WTC11 (cell line): ENCODE results near the gene EFCAB8. TPM values are rescaled to one million over a fixed set of nuclear protein-coding genes. Genes with fewer than 3 reads are reported as not detected.

Source experiments
- ATAC-seq: fragments of 200-7000 bp; cut with Tn5 transposase; 2 replicates; pipeline ENCODE4 v1.10.0; 2021; ENCODE audit warnings: mild to moderate bottlenecking, moderate library complexity
- CTCF ChIA-PET: fragments of 300-600 bp; sonication (Branson Sonifier 250); formaldehyde crosslinking; loops from one replicate; lab custom pipeline; 2021; ENCODE audit warnings: antibody characterized with exemption; lab: Charles Lee
- POLR2A ChIA-PET: fragments of 350-600 bp; sonication (Branson Sonifier 250); formaldehyde crosslinking; loops from one replicate; lab custom pipeline; 2021; ENCODE audit warnings: antibody characterized with exemption; lab: Charles Lee
- DNase-seq: peaks from one replicate; pipeline ENCODE4 v3.0.0; 2021; ENCODE audit warnings: low spot score
- H3K27ac Mint-ChIP-seq: 2 replicates; pipeline ENCODE4 v1.8.0; 2021; ENCODE audit warnings: mixed read lengths
- H3K27me3 Mint-ChIP-seq: 2 replicates; pipeline ENCODE4 v1.8.0; 2021; ENCODE audit warnings: low read depth, mild to moderate bottlenecking, moderate library complexity, mixed read lengths
- H3K36me3 Mint-ChIP-seq: 2 replicates; pipeline ENCODE4 v1.8.0; 2021; ENCODE audit warnings: mixed read lengths
- H3K4me1 Mint-ChIP-seq: 2 replicates; pipeline ENCODE4 v1.8.0; 2022; ENCODE audit warnings: mixed read lengths
- H3K4me3 Mint-ChIP-seq: 2 replicates; pipeline ENCODE4 v1.8.0; 2021; ENCODE audit warnings: mild to moderate bottlenecking, moderate library complexity, mixed read lengths
- H3K9me3 Mint-ChIP-seq: 2 replicates; pipeline ENCODE4 v1.8.0; 2021; ENCODE audit warnings: mixed read lengths
- AFF4 ChIP-seq: sonication (generic); formaldehyde crosslinking; IDR thresholded peaks from 2 replicates; pipeline ENCODE4 v1.8.1; 2023; ENCODE audit warnings: mild to moderate bottlenecking, missing genetic modification reagents, borderline replicate concordance
- ATF1 ChIP-seq: sonication (generic); formaldehyde crosslinking; IDR thresholded peaks from 2 replicates; pipeline ENCODE4 v1.8.1; 2023; ENCODE audit warnings: mild to moderate bottlenecking, moderate library complexity, missing genetic modification reagents
- ELF4 ChIP-seq: sonication (generic); formaldehyde crosslinking; IDR thresholded peaks from 2 replicates; pipeline ENCODE4 v1.8.1; 2022; ENCODE audit warnings: low read depth, mild to moderate bottlenecking, moderate library complexity, missing genetic modification reagents
- EMX1 ChIP-seq: fragments of 250-450 bp; sonication (Bioruptor Pico); IDR thresholded peaks from 2 replicates; pipeline ENCODE4 v1.8.0; 2021; ENCODE audit warnings: mild to moderate bottlenecking
- ESRRA ChIP-seq: sonication (generic); formaldehyde crosslinking; IDR thresholded peaks from 2 replicates; pipeline ENCODE4 v1.8.1; 2022; ENCODE audit warnings: mild to moderate bottlenecking, missing genetic modification reagents, borderline replicate concordance
- FOXK1 ChIP-seq: sonication (generic); formaldehyde crosslinking; IDR thresholded peaks from 2 replicates; pipeline ENCODE4 v1.8.0; 2022; ENCODE audit warnings: mild to moderate bottlenecking, moderate library complexity, missing genetic modification reagents
- FOXP1 ChIP-seq: sonication (generic); formaldehyde crosslinking; IDR thresholded peaks from 2 replicates; pipeline ENCODE4 v1.8.0; 2022; ENCODE audit warnings: missing genetic modification reagents, mild to moderate bottlenecking, moderate library complexity, borderline replicate concordance
- HMGA2 ChIP-seq: fragments of 250-450 bp; sonication (Bioruptor Pico); IDR thresholded peaks from 2 replicates; pipeline ENCODE4 v1.4.0; 2021; ENCODE audit warnings: mild to moderate bottlenecking, moderate library complexity
- HMGXB4 ChIP-seq: sonication (generic); formaldehyde crosslinking; IDR thresholded peaks from 2 replicates; pipeline ENCODE4 v1.8.1; 2023; ENCODE audit warnings: mild to moderate bottlenecking, moderate library complexity, missing genetic modification reagents
- NR3C1 ChIP-seq: sonication (generic); formaldehyde crosslinking; conservative IDR thresholded peaks from 2 replicates; pipeline ENCODE4 v1.8.1; 2023; ENCODE audit warnings: low read depth, mild to moderate bottlenecking, missing genetic modification reagents
- PRRX2 ChIP-seq: fragments of 250-450 bp; sonication (Bioruptor Pico); IDR thresholded peaks from 2 replicates; pipeline ENCODE4 v1.8.0; 2021; ENCODE audit warnings: mild to moderate bottlenecking
- SMAD4 ChIP-seq: sonication (generic); formaldehyde crosslinking; IDR thresholded peaks from 2 replicates; pipeline ENCODE4 v1.8.0; 2022; ENCODE audit warnings: mild to moderate bottlenecking, missing genetic modification reagents
- TEAD1 ChIP-seq: sonication (generic); formaldehyde crosslinking; IDR thresholded peaks from 2 replicates; pipeline ENCODE4 v1.8.0; 2022; ENCODE audit warnings: mild to moderate bottlenecking, missing genetic modification reagents
- ZNF121 ChIP-seq: sonication (generic); formaldehyde crosslinking; IDR thresholded peaks from 2 replicates; pipeline ENCODE4 v1.8.0; 2023; ENCODE audit warnings: missing genetic modification reagents
- ZNF263 ChIP-seq: sonication (generic); formaldehyde crosslinking; IDR thresholded peaks from 2 replicates; pipeline ENCODE4 v1.8.1; 2022; ENCODE audit warnings: low read depth, mild to moderate bottlenecking, moderate library complexity, missing genetic modification reagents
- ZNF317 ChIP-seq: sonication (generic); formaldehyde crosslinking; IDR thresholded peaks from 2 replicates; pipeline ENCODE4 v1.8.1; 2023; ENCODE audit warnings: low read depth, mild to moderate bottlenecking, moderate library complexity, missing genetic modification reagents, borderline replicate concordance
- ZNF396 ChIP-seq: fragments of 250-450 bp; sonication (Bioruptor Pico); IDR thresholded peaks from 2 replicates; pipeline ENCODE4 v1.8.0; 2021; ENCODE audit warnings: mild to moderate bottlenecking, moderate library complexity, borderline replicate concordance
- total RNA-seq: library from RNA; stranded (reverse); gene quantifications from 3 replicates; pipeline ENCODE4 v1.2.3, GENCODE V29; 2021
- TF ChIP-seq, protein P1 (sequence below): sonication (generic); formaldehyde crosslinking; IDR thresholded peaks from 2 replicates; pipeline ENCODE4 v1.8.1; 2023; ENCODE audit warnings: mild to moderate bottlenecking, missing genetic modification reagents, moderate library complexity
- TF ChIP-seq, protein P2 (sequence below): sonication (generic); formaldehyde crosslinking; IDR thresholded peaks from 2 replicates; pipeline ENCODE4 v1.8.0; 2022; ENCODE audit warnings: mild to moderate bottlenecking, missing genetic modification reagents

Gene EFCAB8
- total RNA-seq, 1 experiment from 2014 or later, result 0.17 TPM

DNA sequence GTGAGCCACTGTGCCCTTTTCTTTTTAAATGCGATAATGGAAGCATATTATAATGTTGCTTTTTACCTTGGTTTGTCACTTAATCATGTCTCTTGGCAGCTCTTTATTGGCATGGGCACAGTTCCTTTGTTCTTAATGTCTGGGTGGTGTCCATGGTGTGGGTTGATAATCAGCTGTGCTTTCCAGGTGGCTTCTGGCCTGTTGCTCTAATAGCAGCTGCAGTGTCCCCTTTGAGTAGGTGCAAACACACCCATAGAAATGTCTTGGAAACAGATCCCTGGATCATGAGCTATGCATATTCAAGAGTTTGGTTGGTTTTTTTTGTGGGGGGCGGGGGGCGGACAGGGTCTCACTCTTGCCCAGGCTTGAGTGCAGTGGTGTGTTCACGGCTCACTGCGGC is 29.9 kb downstream of the EFCAB8 start (continued):
- TF ChIP-seq, protein P1, sequence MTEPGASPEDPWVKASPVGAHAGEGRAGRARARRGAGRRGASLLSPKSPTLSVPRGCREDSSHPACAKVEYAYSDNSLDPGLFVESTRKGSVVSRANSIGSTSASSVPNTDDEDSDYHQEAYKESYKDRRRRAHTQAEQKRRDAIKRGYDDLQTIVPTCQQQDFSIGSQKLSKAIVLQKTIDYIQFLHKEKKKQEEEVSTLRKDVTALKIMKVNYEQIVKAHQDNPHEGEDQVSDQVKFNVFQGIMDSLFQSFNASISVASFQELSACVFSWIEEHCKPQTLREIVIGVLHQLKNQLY (CRISPR knock-in tag), result no peak
- TF ChIP-seq HMGXB4 (CRISPR knock-in tag) (no peak), PRRX2 (CRISPR knock-in tag) (no peak), NR3C1 (no peak), ZNF263 (no peak)
- TF ChIP-seq, all 79 proteins: peak for 0

- H3K4me3 Mint-ChIP-seq, result no peak overlapping the region
- no peak for ATAC-seq
- no peaks in the 10 kb centered on the region for H3K27me3 Mint-ChIP-seq
- no peaks in the 10 kb centered on the region for H3K36me3 Mint-ChIP-seq
- TF ChIP-seq, protein P2, sequence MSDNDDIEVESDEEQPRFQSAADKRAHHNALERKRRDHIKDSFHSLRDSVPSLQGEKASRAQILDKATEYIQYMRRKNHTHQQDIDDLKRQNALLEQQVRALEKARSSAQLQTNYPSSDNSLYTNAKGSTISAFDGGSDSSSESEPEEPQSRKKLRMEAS, result no peak
- TF ChIP-seq TEAD1 (CRISPR knock-in tag) (no peak), FOXK1 (CRISPR knock-in tag) (no peak)
- POLR2A ChIA-PET, result no interaction called here
- no peak for DNase-seq
- no peaks in the 10 kb centered on the region for H3K9me3 Mint-ChIP-seq
- CTCF ChIA-PET, result interaction anchor here (0.7 to 1.5 kb wide), 2 partner anchors 111 to 215 kb away, joined by 3 to 4 read pairs; partner anchors contain the start of gene C20orf203
- peaks cover 24% of the 10 kb centered on the region for H3K4me1 Mint-ChIP-seq
- no peak overlapping the region for H3K27ac Mint-ChIP-seq
Measured at GRCh38 chr20:32889281-32889680, 30.6 kb downstream of the EFCAB8 start.

DNA sequence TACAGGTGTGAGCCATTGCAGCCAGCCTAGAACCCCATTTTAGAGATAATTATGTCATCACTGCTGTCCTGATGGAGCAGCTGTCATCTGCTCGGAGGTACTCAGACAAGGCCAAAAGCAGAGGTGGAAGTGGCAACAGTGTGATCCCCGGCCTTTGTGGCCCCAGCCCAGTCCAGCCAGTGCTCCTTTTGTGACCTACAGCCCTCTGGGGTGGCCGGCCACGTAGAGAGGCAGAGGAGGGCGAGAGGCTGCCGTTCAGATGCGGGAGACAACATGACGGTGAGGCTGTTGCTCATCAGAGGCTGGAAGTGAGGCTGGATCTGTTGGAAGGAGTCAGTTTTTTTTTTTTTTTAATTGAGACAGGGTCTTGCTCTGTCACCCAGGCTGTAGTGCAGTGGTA is 32.8 kb downstream of the EFCAB8 start:
- Mint-ChIP-seq H3K9me3 (no peaks in the 10 kb centered on the region), H3K4me1 (peaks cover 19% of the 10 kb centered on the region), H3K27me3 (no peaks in the 10 kb centered on the region), H3K4me3 (no peak overlapping the region), H3K36me3 (no peaks in the 10 kb centered on the region), H3K27ac (no peak overlapping the region; the same call in 1 of the 2 replicates)
- CTCF ChIA-PET, result no interaction called here
- no peak for DNase-seq
- TF ChIP-seq ZNF317 (CRISPR knock-in tag) (no peak), EMX1 (CRISPR knock-in tag) (no peak), ATF1 (no peak), FOXP1 (CRISPR knock-in tag) (no peak), HMGA2 (CRISPR knock-in tag) (no peak), SMAD4 (CRISPR knock-in tag) (no peak), ELF4 (CRISPR knock-in tag) (no peak), AFF4 (CRISPR knock-in tag) (no peak), ZNF121 (no peak), ZNF396 (CRISPR knock-in tag) (no peak), ESRRA (CRISPR knock-in tag) (no peak)
- ATAC-seq, result no peak
- POLR2A ChIA-PET, result no interaction called here
